ENCODE measurements around the gene GMEB2.

GMEB2 gene

DNA sequence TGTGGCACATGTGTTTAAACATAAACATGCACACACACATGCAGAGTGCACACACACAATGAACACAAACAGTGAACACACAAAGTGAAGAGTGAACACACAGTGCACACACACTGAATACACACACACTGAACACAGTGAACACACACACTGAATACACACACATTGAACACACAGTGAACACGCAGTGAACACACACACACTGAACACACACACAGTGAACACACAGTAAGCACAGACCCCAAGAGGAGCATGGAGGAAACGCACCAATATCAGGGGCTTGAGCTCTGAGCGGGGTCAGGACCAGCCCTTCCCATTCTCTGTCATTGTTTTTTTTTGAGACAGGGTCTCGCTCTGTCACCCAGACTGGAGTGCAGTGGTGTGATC lies 35.8 kb downstream of the GMEB2 start:
- no peak for DNase-seq (ENCODE audit: low read depth)
- TF ChIP-seq, protein P1, sequence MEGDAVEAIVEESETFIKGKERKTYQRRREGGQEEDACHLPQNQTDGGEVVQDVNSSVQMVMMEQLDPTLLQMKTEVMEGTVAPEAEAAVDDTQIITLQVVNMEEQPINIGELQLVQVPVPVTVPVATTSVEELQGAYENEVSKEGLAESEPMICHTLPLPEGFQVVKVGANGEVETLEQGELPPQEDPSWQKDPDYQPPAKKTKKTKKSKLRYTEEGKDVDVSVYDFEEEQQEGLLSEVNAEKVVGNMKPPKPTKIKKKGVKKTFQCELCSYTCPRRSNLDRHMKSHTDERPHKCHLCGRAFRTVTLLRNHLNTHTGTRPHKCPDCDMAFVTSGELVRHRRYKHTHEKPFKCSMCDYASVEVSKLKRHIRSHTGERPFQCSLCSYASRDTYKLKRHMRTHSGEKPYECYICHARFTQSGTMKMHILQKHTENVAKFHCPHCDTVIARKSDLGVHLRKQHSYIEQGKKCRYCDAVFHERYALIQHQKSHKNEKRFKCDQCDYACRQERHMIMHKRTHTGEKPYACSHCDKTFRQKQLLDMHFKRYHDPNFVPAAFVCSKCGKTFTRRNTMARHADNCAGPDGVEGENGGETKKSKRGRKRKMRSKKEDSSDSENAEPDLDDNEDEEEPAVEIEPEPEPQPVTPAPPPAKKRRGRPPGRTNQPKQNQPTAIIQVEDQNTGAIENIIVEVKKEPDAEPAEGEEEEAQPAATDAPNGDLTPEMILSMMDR (conservative IDR thresholded peaks at IDR 0.05; ENCODE audit: control insufficient read depth, insufficient read depth, low read depth, low read length): no peak
- H3K4me3 ChIP-seq (ENCODE audit: control insufficient read depth, low read depth, low read length): no peak overlapping the region

DNA sequence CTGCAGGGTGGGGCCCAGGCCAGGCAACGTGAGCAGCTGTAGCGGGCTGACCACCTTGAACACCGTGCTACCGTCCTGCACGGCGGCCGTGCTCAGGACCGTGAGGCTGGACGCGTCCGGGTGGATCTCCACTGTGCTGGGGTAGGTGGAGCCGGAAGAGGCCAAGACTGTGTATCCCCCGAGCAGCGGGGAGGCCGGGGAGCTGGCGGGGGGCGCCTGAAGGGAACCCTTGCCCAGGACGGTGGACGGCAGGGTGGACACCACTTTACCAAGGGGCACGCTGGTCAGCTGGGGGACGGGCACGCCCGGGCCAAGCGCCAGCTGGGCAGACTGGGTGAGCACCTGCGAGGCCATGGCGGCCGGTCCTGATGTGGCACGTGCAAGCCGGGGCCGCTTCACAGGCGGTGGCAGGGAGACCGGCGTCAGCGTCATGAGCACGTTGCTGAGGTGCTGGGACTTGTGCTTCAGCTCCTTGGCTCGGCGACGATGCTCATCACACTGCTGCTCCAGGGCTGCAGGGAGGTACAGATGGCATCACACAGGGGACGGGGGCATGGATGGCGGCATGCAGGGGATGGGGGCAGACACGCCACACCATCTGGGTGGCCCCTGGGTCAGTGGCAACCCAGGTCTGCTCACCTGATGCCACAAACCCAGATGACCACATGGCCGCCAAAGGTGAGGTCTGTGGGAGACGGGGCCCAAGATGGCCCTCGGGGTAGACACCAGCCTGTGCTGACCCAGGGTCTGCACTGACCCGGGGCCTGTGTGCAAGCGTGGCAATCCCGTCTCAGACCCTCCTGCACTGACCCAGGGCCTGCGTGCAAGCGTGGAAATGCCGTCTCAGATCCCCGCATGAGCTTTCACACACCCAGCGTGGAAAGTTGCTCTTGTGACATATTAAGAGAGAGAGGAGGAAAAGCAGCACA lies 36.4 kb downstream of the GMEB2 start:
- no peak overlapping the region for H3K4me3 ChIP-seq (ENCODE audit: control insufficient read depth, low read depth, low read length)
- TF ChIP-seq, protein P1 (conservative IDR thresholded peaks at IDR 0.05; ENCODE audit: control insufficient read depth, insufficient read depth, low read depth, low read length): no peak
- DNase-seq (ENCODE audit: low read depth): no peak

DNA sequence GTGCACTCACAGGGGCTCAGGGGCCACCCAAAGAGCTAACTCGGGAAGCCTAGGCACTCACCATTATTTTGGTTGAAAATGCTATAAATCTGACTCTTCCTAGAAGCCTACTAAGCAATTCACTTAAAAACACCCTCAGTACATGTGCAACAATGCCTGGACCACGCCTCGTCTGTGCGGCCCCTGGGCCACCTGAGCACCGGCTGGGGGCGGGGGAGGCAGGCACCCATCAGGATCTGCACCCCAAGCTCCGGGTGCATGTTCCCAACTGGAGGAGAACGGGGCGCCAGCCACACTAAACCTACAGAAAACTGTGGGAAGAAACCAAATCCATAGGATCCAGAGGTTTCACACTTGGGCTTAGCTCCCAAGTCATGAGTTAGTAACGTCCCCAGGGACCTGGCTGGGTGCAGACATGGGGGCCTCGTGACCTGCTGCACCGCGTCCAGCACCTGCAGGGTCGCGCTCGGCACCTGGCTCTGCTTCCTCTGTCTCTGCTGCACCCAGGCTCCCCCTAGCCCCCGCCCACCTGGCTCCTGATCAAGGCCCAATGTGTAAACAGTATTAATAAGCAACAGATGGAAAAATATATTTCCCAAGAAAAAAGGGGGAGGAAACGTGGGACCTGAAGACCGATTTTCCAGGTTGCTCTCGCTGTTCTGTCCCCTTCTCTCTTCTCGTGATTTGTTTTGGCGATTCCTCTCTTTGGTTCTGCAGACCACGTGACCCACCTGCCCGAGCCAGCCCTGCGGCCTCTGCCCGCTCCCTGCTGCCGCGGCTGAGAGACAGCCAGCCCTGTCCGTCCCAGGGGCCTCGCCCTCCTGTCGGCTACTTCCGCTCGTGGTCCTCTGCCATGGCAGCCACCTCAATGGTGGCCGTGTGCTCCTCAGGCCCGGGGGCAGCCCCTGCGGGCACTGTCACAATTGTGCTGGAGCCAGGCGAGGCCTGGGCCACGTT lies 37.4 kb downstream of the GMEB2 start:
- no peak overlapping the region for H3K4me3 ChIP-seq (ENCODE audit: control insufficient read depth, low read depth, low read length)
- DNase-seq (ENCODE audit: low read depth): peak; percentile 13
- TF ChIP-seq, protein P1 (conservative IDR thresholded peaks at IDR 0.05; ENCODE audit: control insufficient read depth, insufficient read depth, low read depth, low read length): no peak

DNA sequence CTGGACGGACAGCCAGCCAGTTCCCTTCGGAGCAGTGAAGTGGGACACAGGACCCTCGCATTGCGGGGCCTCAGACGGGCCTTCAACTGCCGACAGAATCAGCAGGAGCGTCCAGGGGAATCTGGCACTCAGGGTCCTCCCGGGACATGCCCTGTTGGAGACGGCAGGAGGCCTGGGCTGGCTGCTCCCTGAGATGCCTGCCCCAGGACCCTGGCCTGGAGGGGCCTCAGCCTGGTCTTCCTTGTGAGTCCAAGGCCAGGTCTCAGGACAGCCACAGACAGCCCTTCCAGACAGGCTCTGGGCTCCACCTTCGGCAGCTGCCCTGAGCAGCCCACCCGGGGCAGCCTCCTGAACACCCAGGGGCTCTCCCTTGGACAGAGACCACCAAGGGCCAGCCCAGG lies 38.3 kb downstream of the GMEB2 start:
- TF ChIP-seq, protein P1 (conservative IDR thresholded peaks at IDR 0.05; ENCODE audit: control insufficient read depth, insufficient read depth, low read depth, low read length): no peak
- no peak overlapping the region for H3K4me3 ChIP-seq (ENCODE audit: control insufficient read depth, low read depth, low read length)
- DNase-seq (ENCODE audit: low read depth): no peak

DNA sequence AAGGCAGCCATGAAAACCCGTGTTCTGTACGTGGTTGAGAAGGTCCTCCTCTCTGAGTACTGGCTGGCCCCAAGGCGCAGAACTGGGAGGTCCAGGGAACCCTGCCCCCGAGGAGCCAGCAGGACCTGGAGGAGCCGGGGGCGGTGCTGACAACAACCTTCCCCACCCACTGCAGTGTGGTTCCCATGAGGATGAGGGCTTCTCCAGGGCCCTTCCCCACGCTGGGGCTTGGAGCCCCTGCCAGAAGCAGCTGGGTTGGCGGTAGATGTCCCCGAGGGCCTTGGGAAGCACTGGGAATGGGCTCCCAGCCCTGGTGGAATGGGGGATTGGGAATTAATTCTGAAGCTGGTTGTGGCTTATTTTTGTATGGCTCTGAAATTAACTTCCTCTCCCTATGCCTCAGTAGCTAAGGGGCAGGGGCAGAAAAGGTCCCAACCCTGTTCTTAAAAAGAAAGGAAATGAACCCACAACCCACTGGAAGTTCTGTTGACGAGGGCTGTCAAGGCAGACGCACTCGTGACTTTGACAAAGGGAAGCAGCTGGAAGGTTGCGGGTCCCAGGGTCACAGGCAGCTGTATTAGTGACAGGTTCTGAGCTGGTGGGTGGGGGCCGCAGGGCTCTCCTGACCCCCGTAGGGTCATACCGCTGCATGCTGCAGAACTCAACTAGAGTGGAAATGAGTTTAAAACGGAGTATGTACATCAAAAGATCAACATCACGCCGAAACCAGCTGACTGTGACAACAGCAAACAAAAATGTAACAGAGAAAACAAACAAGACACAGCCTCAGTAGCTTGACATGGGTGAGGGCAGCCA lies 38.9 kb downstream of the GMEB2 start:
- TF ChIP-seq, protein P1 (conservative IDR thresholded peaks at IDR 0.05; ENCODE audit: control insufficient read depth, insufficient read depth, low read depth, low read length): no peak
- no peak overlapping the region for H3K4me3 ChIP-seq (ENCODE audit: control insufficient read depth, low read depth, low read length)
- no peak for DNase-seq (ENCODE audit: low read depth)

DNA sequence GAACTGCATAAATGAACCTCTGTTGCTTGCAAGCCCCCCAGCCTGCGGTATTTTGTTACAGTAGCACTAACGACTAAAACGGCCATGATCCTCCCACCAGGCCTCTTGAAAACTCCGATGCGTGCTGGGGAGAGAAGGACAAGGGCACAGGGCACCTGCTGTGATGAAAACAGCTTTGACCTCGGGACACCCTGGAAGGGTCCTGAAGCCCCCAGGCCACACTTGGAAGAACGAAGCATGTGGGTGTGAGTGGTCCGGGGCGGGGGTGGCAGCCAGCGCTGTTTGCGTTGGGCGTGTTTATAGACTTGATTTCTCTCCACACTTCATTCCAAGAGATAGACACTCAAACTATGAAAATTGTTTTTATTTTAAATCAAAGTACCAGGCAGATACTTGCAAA lies 39.6 kb downstream of the GMEB2 start:
- no peak for DNase-seq (ENCODE audit: low read depth)
- no peak overlapping the region for H3K4me3 ChIP-seq (ENCODE audit: control insufficient read depth, low read depth, low read length)
- TF ChIP-seq, protein P1 (conservative IDR thresholded peaks at IDR 0.05; ENCODE audit: control insufficient read depth, insufficient read depth, low read depth, low read length): no peak
